ENCODE results near the gene MAD1L1.

- no peak for TF ChIP-seq EZH2phosphoT487 (conservative IDR thresholded peaks at IDR 0.05; ENCODE audit: low read length)
- no peak for TF ChIP-seq CTCF (IDR thresholded peaks at IDR 0.05; ENCODE audit: insufficient read depth, low read length, poor library complexity, severe bottlenecking)
Measured at GRCh38 chr7:2015251-2015871, 217.4 kb downstream of the MAD1L1 start.
